ENCODE data around the gene NCOR1.

- TF ChIP-seq CTCF (IDR thresholded peaks at IDR 0.05; ENCODE audit: low read depth, low read length), result no peak
- no peak for TF ChIP-seq EZH2phosphoT487 (IDR thresholded peaks at IDR 0.05; ENCODE audit: low read depth)
These were observed 17.1 kb upstream of the NCOR1 start for GRCh38 chr17:16232391-16232790.
